Chondrocyte (in vitro differentiated cells): Measurements from ENCODE around the gene KRTAP4-16. TPM values are rescaled to one million over a fixed set of nuclear protein-coding genes. Genes with fewer than 3 reads are reported as not detected.
"Not testable (repeated sequence)": the region's sequence is repeated elsewhere in the genome, so short reads cannot be mapped to it uniquely, and the experiment has no call there.

Experiments used
- DNase-seq: peaks from one replicate; pipeline ENCODE4 v3.0.0; 2021; ENCODE audit warnings: mixed read lengths, low spot score
- H3K27ac Mint-ChIP-seq: one replicate; pipeline ENCODE4 v1.8.0; 2021; ENCODE audit warnings: mild to moderate bottlenecking, moderate library complexity, mixed read lengths; ENCODE audit not compliant: unreplicated experiment
- H3K27me3 Mint-ChIP-seq: 2 replicates; pipeline ENCODE4 v1.8.0; 2021; ENCODE audit warnings: low read depth, mixed read lengths
- H3K36me3 Mint-ChIP-seq: 2 replicates; pipeline ENCODE4 v1.8.0; 2021; ENCODE audit warnings: low read depth, mixed read lengths
- H3K4me1 Mint-ChIP-seq: 2 replicates; pipeline ENCODE4 v1.8.0; 2021; ENCODE audit warnings: low read depth, mild to moderate bottlenecking, mixed read lengths
- H3K4me3 Mint-ChIP-seq: one replicate; pipeline ENCODE4 v1.8.0; 2021; ENCODE audit warnings: mild to moderate bottlenecking, moderate library complexity, mixed read lengths; ENCODE audit not compliant: unreplicated experiment
- H3K9me3 Mint-ChIP-seq: 2 replicates; pipeline ENCODE4 v1.8.0; 2021; ENCODE audit warnings: low read depth, mixed read lengths
- CTCF ChIP-seq: fragments of 200-600 bp; sonication (generic); IDR thresholded peaks from 2 replicates; pipeline ENCODE4 v1.5.0; 2021; ENCODE audit warnings: antibody characterized with exemption, mild to moderate bottlenecking, moderate library complexity
- total RNA-seq: library from RNA; stranded (reverse); gene quantifications from 3 replicates; pipeline ENCODE4 v1.2.1, GENCODE V29; 2021

The KRTAP4-16 gene
- total RNA-seq, 1 donor from 2014 or later, result not detected

DNA sequence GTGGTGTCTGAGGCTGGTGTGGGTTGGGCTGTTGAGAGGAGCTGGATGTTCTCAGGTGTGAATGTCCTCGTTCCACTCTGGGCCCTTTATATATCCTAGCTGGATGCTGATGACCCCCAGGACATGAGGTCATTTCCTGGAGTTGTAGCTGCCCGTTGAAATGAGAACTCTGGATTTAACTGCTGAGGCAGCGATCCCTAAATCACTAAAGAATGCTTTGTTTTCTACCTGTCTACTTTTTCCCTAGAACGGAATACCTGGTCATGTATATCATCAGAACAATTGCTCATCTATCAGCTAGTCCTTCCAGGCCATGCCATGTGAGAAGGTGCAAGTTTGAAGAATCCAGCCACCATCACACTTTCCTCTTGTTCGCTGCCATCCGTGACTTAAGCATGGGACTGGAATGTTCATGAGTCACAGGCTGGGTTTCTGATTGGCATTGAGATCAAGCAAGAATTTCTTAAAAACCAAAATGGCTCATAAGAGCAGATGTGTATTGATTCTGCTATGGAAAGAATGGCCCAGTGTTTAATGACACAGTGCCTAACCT lies 41.9 kb downstream of the KRTAP4-16 start, which contains the start of gene KRTAP2-3:
KRTAP2-3 (minus strand) TSS at position 63 of the 553 bp plus-strand sequence. CDS start 64 bp downstream, outside the sequence.
- Mint-ChIP-seq H3K4me3 (peak within 1 kb of the TSS; percentile 5), H3K36me3 (peaks cover 1% of the 10 kb centered on the region), H3K27me3 (no peaks in the 10 kb centered on the region), H3K4me1 (peaks cover 50% of the 10 kb centered on the region), H3K27ac (peak within 1 kb of the TSS; percentile 95), H3K9me3 (peaks cover 4% of the 10 kb centered on the region)
- no peak for TF ChIP-seq CTCF
- no peak for DNase-seq

DNA sequence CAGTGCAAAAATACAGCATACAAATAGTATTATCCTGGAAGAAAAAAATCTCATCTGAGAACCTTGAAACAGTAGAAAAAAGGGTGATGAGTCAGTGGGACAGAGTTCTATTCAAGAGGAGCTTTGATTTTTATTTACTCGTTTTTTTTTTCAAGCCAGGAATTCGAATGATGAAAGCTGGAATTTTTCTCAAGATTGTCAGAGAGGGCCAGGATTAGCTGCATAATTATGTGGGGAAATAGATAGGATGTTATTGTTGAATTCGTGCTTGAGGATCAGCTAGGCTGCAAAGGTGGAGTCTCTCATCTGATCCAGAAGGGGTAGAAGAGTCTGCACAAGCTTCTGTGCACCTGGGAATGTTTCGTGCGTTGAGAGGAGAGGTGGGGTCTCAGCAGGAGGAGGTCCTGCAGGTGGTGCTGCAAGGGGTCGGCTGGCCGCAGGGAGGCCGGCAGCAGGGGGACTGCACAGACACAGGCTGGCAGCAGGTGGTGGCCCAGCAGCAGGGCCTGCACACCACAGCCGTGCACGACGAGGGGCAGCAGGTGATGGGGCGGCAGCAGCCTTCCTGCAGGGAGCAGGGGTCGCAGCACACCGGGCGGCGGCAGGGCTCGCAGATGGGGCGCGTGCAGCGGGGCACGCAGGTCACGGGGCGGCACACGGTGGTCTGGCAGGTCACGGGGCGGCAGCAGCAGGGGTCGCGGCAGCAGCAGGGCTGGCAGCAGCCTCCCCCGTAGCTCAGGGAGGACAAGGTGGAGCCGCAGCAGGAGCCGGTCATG lies 42.5 kb downstream of the KRTAP4-16 start:
- H3K36me3 Mint-ChIP-seq, H3K9me3 Mint-ChIP-seq, DNase-seq, H3K27me3 Mint-ChIP-seq: not testable (repeated sequence)
- peak overlapping the region; percentile 91 for H3K27ac Mint-ChIP-seq
- H3K4me3 Mint-ChIP-seq, result peak overlapping the region; percentile 5
- H3K4me1 Mint-ChIP-seq, result peaks cover 50% of the 10 kb centered on the region

GRCh38 chr17:41058741-41059140 lies 43.3 kb downstream of the KRTAP4-16 start:
- peak overlapping the region; percentile 91 for H3K27ac Mint-ChIP-seq

DNA sequence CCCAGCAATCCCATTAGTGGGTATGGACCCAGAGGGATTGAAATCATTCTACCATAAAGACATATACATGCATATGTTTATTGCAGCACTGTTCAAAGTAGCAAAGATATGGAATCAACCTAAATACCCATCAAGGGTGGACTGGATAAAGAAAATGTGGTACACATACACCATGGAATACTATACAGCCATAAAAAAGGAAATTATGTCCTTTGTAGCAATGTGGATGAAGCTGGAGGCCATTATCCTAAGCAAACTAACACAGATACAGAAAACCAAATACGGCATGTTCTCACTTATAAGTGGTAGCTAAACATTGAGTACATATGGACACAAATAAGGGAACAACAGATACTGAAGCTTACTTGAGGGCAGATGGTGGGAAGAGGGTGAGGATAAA lies 44.5 kb downstream of the KRTAP4-16 start:
- Mint-ChIP-seq H3K4me1 (peaks cover 36% of the 10 kb centered on the region), H3K27me3 (no peaks in the 10 kb centered on the region), H3K36me3 (peaks cover 3% of the 10 kb centered on the region), H3K4me3 (no peak overlapping the region), H3K9me3 (peaks cover 10% of the 10 kb centered on the region), H3K27ac (no peak overlapping the region)
- no peak for TF ChIP-seq CTCF
- DNase-seq, result no peak

More at GRCh38 chr17:41058741-41059140, 43.3 kb downstream of the KRTAP4-16 start:
- H3K4me1 Mint-ChIP-seq, result peaks cover 46% of the 10 kb centered on the region
- TF ChIP-seq CTCF, result no peak
- no peaks in the 10 kb centered on the region for H3K27me3 Mint-ChIP-seq
- peaks cover 4% of the 10 kb centered on the region for H3K9me3 Mint-ChIP-seq
- DNase-seq, result no peak
- H3K4me3 Mint-ChIP-seq, result no peak overlapping the region
- peaks cover 1% of the 10 kb centered on the region for H3K36me3 Mint-ChIP-seq

GRCh38 chr17:41055130-41055529 lies 46.9 kb downstream of the KRTAP4-16 start, which contains the start of gene KRTAP2-2:
KRTAP2-2 (minus strand) TSS chr17:41055230; CDS start chr17:41055211, 19 bp downstream.
- not testable (repeated sequence) for H3K27ac Mint-ChIP-seq, H3K9me3 Mint-ChIP-seq, H3K4me3 Mint-ChIP-seq, H3K36me3 Mint-ChIP-seq, H3K27me3 Mint-ChIP-seq, DNase-seq
- H3K4me1 Mint-ChIP-seq, result peaks cover 12% of the 10 kb centered on the region

DNA sequence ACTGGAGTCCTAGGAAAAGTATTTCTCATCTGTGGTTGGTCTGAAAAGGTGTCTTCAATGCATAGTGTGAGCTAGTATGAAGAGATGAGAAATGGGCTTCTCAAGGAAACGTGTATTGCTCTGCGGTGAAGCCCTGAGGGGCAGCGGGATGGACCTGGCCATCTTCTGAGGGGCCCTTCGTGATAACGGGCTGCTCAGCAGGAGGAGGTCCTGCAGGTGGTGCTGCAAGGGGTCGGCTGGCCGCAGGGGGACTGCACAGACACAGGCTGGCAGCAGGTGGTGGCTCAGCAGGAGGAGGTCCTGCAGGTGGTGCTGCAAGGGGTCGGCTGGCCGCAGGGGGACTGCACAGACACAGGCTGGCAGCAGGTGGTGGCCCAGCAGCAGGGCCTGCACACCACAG lies 47.5 kb downstream of the KRTAP4-16 start:
- not testable (repeated sequence) for DNase-seq, H3K36me3 Mint-ChIP-seq, H3K9me3 Mint-ChIP-seq, H3K27me3 Mint-ChIP-seq, H3K27ac Mint-ChIP-seq, H3K4me3 Mint-ChIP-seq
- H3K4me1 Mint-ChIP-seq, result peaks cover 12% of the 10 kb centered on the region
